Fibroblast of upper back skin (primary cell): ENCODE measurements around the gene SP2.
"Not testable (repeated sequence)": the region's sequence is repeated elsewhere in the genome, so short reads cannot be mapped to it uniquely, and the experiment has no call there.

Source experiments
- DNase-seq: peaks from one replicate; pipeline ENCODE4 v3.0.0-alpha.2; 2013

SP2 gene

DNA sequence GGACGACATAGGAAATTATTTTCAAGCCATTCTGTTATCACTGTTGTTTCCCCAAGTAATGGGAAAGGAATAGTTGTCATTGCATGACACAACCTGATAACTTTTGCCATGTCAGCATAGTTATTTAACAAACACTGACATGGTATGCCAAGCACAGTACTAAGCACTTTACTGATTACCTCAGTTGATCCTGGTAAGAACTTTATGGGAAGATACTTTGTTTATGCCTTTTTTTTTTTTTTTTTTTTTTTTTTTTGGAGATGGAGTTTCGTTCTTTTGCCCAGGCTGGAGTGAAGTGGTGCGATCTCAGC lies 29.6 kb downstream of the SP2 start:
- no peak for DNase-seq

DNA sequence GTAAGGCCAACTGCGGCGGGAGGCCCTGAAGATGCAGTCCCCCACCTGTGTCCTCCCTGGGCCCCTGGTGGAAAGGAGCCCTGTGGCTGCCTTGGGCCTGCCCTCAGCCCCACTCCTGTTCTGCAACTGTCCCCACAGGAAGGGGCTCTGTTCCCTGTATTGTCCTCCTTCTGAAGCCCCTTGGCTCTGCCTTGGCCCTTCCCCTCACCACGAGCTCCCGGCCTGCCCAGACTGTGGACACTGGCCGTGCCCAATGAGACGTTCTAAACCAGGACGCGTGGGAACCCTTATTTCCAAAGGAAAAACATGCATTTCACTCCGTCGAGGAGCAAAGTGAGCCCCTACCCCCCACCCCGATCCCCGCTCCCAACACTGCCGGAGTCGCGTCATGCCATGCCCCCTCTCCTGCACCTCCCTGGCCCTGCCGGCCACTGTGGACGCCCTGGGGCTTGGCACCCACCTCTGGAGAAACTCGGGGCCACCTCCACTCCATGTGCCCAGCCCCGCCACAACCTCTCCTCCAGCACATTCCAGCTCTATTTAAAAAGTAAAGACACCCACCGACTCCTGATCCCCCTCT lies 31.9 kb downstream of the SP2 start:
- DNase-seq, result no peak

- no peak for DNase-seq
These were observed 32.4 kb downstream of the SP2 start for GRCh38 chr17:47928415-47928814.

DNA sequence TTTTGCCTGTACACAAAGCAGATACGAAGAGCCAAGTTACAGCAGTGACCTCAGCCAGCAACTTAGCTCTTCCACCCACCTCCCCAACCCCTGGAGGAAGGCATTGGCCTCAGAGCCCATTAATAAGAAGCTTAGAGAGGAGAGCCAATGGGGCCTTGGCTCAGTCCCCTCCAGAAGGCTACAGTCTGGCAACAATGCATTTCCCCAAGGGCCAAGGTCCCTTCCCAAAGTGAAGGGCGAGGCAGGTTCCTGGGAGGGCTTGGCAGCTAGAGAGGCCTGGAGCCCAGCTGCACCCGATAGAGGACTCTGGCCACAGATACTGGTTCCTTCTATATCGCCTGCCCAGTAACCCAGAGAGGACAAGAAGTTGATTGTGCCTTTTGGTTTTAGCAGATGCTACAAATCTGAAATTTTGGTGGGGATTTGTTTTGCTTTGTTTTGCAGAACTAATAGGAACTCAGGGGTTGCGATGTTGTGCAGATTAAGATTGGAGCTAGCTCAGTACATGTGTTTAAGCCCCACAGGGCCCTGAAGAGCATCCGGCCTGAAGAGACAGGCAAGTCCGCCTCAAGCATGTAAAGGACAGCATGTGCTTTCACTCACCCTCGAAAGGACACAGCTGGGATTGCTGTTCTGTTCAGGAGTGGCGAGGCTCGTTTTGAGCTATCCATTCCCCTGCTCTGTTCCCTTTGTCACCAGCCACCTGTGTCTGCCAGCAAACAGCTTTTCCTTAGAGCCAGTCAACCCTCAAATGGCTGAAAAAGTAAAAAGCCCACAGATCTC lies 33.4 kb downstream of the SP2 start:
- no peak for DNase-seq

DNA sequence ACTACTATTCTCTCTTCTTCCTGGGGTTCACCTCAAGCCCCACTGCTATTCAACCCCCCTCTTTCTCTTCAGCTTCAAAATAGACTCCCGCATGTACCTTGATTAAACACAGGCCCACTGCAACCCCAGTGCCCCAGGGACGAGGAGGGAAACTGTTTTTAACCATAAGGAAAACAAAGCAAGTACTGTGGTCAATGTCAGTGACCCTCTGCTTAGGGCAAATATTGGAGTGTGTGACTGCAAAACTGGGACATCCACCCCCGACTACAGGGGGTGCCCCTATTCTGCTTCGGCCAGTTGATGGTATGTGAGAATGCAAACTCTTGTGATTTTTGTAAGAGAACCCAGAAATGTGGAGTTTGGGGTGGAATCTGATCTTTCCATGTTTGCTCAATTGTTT lies 35.8 kb downstream of the SP2 start:
- DNase-seq, result no peak

DNA sequence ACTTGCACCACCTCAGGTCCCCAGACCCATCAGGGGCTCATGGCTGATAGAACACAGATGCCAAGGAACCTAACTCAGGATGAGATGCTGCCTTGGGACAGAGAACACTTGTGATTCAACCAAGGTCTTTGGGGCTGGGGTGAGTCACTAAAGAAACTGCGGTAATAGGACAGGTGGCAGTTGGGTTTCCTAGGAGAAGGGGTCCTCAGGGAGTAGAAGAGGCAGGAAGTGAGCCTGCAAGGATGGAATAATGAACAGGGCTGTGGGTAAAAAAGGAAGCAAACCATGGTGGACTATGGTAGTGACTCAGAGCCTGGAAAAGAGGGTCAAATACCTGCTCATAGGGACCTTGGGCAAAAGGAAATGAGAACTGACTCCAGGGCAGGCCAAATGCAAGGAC lies 38.8 kb downstream of the SP2 start:
- peak; percentile 27 for DNase-seq

DNA sequence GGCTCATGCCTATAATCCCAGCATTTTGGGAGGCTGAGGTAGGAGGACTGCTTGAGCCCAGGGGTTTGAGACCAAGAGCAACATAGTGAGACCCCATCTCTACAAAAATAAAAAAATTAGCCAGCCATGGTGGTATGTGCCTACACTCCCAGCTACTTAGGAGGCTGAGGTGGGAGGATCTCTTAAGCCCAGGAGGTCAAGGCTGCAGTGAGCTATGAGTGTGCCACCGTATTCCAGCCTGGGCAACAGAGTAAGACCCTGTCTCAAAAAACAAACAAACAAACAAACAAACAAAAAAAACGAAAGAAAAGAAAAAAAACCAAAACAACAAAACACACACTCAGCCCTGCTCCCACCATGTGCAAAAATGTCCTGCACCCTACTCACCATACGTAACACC lies 39.4 kb downstream of the SP2 start:
- DNase-seq, result not testable (repeated sequence)

DNA sequence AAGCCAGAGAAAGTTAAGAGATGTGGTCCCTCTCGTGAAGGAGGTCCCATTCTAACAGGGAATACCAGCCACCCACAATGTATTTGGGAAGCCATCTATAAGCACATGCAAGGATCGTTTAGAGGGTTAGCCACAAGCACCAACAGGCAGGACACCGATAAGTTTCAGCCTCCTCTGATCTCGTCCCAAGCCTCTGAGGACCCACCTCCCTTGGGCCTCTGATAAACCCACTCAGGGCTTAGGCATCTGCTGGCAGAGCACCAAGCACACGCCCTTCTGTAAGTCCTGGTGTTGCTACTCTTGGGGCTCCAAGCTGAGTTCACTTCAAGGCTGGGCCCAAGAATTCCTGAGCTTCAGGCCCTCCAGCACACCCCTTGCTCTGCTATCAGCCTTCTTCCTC lies 39.9 kb downstream of the SP2 start:
- DNase-seq, result peak; percentile 74

DNA sequence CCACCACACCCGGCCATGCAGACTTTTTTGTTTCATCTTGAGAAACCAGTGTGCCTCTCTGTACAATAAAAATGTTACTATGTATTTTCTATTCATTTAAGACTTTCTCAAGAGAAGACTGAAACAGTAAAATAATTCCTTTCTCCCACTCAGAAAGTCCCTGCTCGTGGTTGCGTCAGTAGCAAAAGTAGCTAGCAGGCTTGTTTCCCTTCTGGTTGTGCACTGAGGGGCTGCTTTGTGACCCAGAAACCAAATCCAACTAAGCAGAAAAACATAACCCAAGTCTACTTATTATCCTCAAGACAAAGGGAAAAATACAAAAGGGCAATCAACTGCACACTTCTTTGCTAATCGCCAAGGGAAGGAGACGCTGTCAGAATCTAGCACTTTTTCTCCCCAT lies 41.9 kb downstream of the SP2 start:
- no peak for DNase-seq

DNA sequence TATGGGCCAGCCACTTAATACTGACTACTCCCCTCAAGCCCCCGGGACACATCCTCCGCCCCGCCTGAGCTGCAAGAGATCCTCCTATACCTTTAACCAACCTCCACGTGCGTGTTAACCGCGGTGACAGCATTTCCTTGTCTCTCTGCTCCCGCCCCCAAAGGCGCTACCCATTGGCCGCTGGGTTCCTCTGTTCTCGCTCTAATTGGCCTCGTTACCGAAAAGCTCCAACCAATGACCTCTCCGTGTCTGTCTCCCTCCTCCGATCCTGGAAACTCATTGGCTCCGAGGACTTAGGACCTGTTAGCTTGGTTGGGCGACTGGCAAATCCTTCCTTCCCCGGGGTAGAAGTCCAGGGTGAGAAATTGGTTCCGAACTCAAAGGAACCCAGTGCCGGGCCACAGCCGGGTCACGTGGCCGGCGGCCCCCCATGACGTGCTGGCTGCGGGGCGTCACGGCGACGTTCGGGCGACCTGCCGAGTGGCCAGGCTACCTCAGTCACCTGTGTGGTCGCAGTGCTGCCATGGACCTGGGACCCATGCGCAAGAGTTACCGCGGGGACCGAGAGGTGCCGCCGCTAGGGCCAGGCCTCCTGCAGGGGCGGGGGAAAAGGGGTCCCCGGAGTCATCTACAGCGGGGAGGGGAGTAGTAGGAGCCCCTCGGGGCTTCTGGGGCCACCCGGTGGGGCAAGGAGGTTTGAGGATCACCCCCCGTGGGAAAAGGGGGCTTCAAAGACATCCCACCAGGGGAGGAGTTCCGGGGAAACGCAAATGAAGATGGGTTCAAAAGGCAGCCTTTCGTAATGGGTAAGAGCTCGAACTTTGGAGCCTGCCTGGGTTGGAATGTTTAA lies 45.4 kb downstream of the SP2 start, which contains the start of gene PNPO:
Gene PNPO (plus strand): TSS at position 326 of the 850 bp plus-strand sequence. CDS start 105 bp downstream, at position 431.
- DNase-seq, result peak; percentile 97

GRCh38 chr17:47942096-47942510 lies 46.1 kb downstream of the SP2 start:
- DNase-seq, result no peak

- DNase-seq, result no peak
These were observed 46.5 kb downstream of the SP2 start for GRCh38 chr17:47942568-47942967.

DNA sequence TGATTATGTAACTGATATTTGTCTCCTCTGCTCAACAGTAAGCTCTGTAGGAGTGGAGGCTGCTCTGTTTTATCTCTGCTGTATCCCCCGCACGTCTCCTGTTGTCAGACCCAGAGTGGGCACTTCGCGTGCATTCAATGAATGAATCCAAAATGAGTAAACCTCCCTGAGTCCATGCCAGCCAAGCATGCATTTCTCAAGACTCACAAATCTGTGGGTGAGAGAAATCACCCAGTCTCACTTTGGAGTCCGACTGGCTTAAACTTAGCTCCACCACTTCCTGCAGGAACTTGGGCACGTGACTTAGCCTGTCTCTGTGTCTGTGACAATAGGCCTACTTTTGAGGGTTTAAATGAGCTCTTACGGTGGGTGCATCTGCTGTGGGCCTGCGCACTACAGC lies 49.0 kb downstream of the SP2 start:
- no peak for DNase-seq

DNA sequence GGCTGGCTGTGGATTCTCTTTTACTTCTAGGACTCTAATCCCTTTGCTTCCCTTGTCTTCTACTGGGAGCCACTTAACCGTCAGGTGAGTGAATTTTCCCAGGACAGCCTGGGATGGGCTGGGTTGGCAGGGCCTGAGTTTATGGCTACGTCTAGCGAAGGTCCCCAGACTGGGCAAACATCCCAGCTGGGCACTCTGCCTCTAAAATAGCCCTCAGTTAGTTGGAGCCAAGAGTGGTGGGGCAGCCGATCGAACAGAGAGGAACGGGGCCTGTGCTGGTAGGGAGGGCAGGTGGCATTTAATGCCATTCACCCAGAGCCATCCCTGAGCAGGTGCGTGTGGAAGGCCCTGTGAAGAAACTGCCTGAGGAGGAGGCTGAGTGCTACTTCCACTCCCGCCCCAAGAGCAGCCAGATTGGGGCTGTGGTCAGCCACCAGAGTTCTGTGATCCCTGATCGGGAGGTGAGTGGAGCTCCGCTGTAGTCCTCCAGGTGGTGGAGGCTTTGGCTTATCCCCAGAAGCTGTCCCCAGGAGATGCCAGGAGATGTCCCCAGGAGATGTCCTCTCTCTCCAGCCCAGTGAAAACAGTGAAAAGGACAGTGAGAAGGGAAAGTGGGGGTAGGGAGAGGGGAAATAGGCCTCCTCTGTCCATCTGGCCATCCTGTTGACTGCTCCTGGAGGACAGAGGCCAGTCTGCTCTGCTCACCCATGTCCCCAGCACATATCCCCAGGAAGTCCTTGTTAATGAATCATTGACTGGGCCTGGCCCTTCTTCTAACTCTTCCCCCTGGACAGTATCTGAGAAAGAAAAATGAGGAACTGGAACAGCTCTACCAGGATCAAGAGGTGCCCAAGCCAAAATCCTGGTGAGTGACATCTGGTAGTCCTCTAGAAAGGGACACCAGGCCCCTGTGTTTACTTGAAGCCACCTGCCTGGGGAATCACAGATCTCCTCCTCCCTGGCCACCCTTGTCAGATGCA lies 49.8 kb downstream of the SP2 start:
- DNase-seq, result no peak

DNA sequence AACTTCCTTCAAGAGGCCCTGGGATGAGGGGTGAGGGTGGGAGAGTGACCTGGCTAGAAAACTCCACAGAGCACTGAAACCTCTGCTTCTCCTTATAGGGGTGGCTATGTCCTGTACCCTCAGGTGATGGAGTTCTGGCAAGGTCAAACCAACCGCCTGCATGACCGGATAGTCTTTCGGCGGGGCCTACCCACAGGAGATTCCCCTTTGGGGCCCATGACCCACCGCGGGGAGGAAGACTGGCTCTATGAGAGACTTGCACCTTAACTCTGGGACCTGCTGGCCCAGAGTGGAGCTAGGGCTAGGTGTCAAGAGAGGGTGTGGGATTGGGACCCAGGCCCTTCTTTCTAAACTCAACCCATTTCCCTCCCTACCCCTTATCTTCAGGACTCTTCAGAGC lies 50.5 kb downstream of the SP2 start:
- DNase-seq, result no peak

DNA sequence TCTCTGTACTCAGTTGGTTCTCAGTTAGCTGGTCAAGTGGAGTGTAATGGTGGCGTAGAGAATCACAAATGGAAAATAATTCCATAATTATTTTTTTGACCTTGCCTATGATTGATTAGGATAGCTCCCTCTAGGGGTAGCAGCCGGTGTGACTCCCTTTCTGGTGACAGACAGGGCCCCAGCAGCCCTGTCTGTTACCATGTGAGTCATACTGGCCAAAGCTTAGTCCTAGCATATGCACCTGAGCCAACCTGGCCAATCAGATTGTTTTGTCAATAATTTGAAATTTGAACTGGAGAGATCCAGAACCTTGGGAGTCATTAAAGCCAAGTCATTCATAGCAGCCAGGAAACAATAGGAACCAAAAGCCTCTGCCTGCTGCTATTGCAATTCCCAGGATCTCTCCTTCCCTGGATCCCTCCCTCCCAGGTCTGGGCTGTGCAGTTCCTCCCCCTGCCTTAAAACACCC lies 50.9 kb downstream of the SP2 start:
- DNase-seq, result peak; percentile 77

DNA sequence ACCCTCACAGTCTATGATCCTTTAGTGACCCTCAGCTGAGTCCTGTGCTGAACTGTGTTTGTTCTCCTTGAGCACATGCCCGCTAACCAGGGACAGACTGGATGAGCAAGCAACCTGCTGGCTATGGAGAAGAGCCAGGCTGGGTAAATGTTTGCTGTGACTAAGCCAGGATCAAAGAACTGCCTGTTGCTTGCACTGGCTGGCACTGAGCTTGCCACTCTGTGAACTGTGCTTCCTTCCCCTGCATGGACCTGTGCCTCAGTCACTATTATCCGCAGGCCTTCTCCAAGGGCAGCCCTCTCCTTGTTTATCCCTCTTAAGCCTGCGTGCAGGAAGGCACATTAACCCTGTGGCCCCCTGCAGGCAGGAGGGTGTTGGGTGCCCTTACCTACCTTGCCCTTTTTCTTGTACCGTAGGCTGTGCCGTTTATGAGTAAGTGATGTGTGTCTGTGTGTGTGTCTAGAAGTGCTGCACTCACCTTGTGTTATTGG lies 52.7 kb downstream of the SP2 start:
- no peak for DNase-seq

DNA sequence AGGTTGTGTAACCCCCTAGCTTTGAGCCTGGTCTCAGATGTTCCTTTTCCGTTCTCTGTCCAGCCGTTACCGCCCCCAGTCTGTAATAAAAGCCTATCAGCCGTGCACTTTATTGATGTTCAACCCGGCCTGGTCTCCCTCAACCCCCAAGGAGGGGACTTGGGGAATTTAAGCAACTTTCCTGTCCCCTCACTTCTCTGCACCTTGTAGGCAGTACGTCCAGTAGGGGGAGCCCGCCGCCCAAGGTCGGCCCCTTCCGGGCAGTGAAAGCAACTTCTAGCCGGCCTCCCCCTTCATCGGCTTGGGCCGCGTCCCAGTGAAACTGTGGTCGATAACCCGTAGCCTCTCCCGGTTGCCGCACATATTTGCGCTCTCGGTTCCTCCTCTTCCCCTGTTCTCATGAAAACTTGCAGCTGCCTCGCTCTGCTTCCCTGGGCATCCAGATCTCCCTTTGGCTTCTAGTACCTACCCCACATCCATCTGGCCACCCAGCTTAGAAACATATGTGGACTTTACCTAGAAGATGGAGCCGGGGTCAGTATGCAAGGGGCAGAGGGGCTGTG lies 53.2 kb downstream of the SP2 start:
- peak; percentile 85 for DNase-seq

GRCh38 chr17:47949946-47950345 lies 53.9 kb downstream of the SP2 start:
- no peak for DNase-seq

GRCh38 chr17:47950448-47950847 lies 54.4 kb downstream of the SP2 start:
- no peak for DNase-seq

DNA sequence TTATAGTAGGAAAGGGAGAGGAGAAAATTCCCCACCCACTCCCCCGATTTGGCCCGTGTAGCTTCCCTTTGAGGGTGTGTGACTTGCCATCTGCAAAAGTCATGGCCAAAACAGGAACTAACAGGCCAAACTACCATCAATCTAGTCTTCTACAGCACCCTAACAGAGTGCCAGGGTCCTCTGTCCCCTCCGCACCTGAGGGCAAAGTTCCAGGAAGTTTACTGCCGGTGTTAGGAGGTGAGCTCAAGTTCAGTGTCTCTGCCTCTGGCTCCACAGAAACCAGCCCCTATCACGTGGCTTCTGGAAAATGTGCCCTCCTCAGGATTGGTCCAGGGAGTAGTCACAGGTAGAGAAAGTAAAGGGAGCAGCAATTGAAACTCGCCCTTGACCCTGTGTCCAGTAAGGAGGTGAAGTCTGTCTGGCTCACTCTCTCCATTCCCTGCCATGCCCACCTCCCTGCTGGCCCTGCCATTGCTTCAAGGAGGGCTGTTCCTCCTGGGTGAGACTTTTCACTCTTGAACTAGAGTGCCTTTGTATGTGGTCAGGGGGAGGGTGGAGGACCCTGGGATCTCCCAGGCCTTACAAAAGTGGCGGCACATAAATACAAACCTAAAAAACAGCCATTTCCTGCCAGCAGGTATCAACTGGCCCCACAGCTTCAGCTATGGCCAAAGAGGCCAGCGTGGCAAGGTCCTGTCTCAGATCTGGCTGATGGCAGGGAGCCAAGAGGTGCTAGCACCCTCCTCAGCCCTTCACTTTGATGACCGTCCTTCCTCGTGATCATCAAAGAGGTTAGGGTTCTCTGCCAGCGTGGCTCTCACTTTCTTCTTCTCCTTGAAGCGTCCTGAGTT lies 56.4 kb downstream of the SP2 start:
- DNase-seq, result no peak
